Measurements from ENCODE around the gene GEN1. TPM values are rescaled to one million over a fixed set of nuclear protein-coding genes. Genes with fewer than 3 reads are reported as not detected.

Gene GEN1
- total and polyA plus RNA-seq, 2 of the 4 experiments (the other 2 are of a cell fraction): 7.9 to 8.3 TPM

GRCh38 chr2:17790536-17790935, 36.6 kb downstream of the GEN1 start:
- CTCF ChIA-PET: interaction anchor here (1.0 kb wide), 1 partner anchor 41 kb away, joined by 3 read pairs; no protein-coding TSS in a partner anchor
- Histone ChIP-seq H3K79me1 (ENCODE audit: low read depth in 1 of 2, low read length in 2 of 2) (no peaks in the 10 kb centered on the region), H4K5ac (ENCODE audit: low read depth, low read length) (no peak overlapping the region), H3K9ac (ENCODE audit: low read depth, low read length) (no peak overlapping the region), H3K9me3 (ENCODE audit: control insufficient read depth, insufficient read depth, low read length) (no peaks in the 10 kb centered on the region), H3K18ac (ENCODE audit: low read depth, low read length) (no peak overlapping the region), H2AK5ac (ENCODE audit: low read depth, low read length) (no peak overlapping the region), H3K4me3 (ENCODE audit: insufficient read depth, low read depth, low read length) (no peak overlapping the region), H3K27me3 (ENCODE audit: control insufficient read depth, insufficient read depth, low read length) (no peaks in the 10 kb centered on the region), H3K56ac (ENCODE audit: extremely low read depth, insufficient read depth, low read length) (no peak overlapping the region), H3K14ac (replicated peaks; ENCODE audit: low read depth, low read length) (no peak overlapping the region), H3K9me1 (ENCODE audit: insufficient read depth, low read length) (peaks cover 7% of the 10 kb centered on the region), H3K4ac (ENCODE audit: low read depth, low read length) (no peak overlapping the region), H2BK20ac (ENCODE audit: low read depth, low read length) (no peak overlapping the region), H2BK5ac (ENCODE audit: low read depth, low read length, poor library complexity, severe bottlenecking) (no peak overlapping the region), H3K27ac (ENCODE audit: insufficient read depth, low read length) (no peak overlapping the region), H4K91ac (ENCODE audit: insufficient read depth, low read depth, low read length) (no peak overlapping the region), H3K36me3 (ENCODE audit: control insufficient read depth, insufficient read depth, low read length) (no peaks in the 10 kb centered on the region), H2BK120ac (ENCODE audit: low read depth, low read length) (no peak overlapping the region), H4K8ac (ENCODE audit: low read depth in 2 of 2, low read length in 2 of 2) (no peak overlapping the region), H4K20me1 (ENCODE audit: insufficient read depth, low read length) (no peaks in the 10 kb centered on the region), H3K4me1 (ENCODE audit: control insufficient read depth, insufficient read depth, low read length) (peaks cover 6% of the 10 kb centered on the region), H3K4me2 (ENCODE audit: low read depth, low read length) (no peak overlapping the region), H2BK15ac (ENCODE audit: low read depth, low read length) (no peak overlapping the region), H2AFZ (replicated peaks; ENCODE audit: low read length, poor library complexity) (no peak overlapping the region), H3K23ac (ENCODE audit: low read depth, low read length) (no peak overlapping the region), H2AK9ac (replicated peaks; ENCODE audit: low read depth, low read length, poor library complexity) (no peak overlapping the region)
- POLR2A ChIA-PET (ENCODE audit: unreplicated experiment): no interaction called here
- DNase-seq (no peak), ATAC-seq (ENCODE audit: low read depth) (no peak)
- intact Hi-C loops (cut with micrococcal nuclease): no loop called here
- dilution Hi-C loops (cut with HindIII; ENCODE audit: low sequenced_read_pairs, unreplicated experiment): no loop called here
- no TSS peak for BruUV-seq (replicated peaks)
- no CpG with 5 or more reads among the region's 1 CpG for WGBS, 2 experiments (ENCODE audit: extremely low coverage in 2 of 2, insufficient read length in 1 of 2)
- TF ChIP-seq MAZ (IDR thresholded peaks at IDR 0.05; ENCODE audit: borderline replicate concordance, low read depth, low read length): no peak
- TF ChIP-seq RCOR1 (IDR thresholded peaks at IDR 0.05; ENCODE audit: insufficient replicate concordance, low read length): no peak
- in situ Hi-C loops (cut with MboI; ENCODE audit: low sequenced_read_pairs): no loop called here
